Erythroblast (primary cell): Measurements from ENCODE around the gene ARHGDIA.
A peak's percentile ranks its signal among the peaks of the same experiment; 100 is the strongest.

Source experiments
- DNase-seq, 2 experiments: peaks; one replicate each; lab custom pipeline; 2025; lab: John Stamatoyannopoulos, UW
- GATA1 ChIP-seq: IDR thresholded peaks from 2 replicates; pipeline ENCODE4 v1.6.1; 2011; ENCODE audit warnings: low read depth, mild to moderate bottlenecking, control low read depth, low read length, moderate library complexity
- POLR2A ChIP-seq: IDR thresholded peaks from 2 replicates; pipeline ENCODE4 v1.6.1; 2011; ENCODE audit warnings: mild to moderate bottlenecking, low read length

ARHGDIA gene

GRCh38 chr17:81910840-81911276, 39.7 kb upstream of the ARHGDIA start:
- DNase-seq, result peak; percentile 56 to 67
- no peak for TF ChIP-seq POLR2A
- no peak for TF ChIP-seq GATA1

DNA sequence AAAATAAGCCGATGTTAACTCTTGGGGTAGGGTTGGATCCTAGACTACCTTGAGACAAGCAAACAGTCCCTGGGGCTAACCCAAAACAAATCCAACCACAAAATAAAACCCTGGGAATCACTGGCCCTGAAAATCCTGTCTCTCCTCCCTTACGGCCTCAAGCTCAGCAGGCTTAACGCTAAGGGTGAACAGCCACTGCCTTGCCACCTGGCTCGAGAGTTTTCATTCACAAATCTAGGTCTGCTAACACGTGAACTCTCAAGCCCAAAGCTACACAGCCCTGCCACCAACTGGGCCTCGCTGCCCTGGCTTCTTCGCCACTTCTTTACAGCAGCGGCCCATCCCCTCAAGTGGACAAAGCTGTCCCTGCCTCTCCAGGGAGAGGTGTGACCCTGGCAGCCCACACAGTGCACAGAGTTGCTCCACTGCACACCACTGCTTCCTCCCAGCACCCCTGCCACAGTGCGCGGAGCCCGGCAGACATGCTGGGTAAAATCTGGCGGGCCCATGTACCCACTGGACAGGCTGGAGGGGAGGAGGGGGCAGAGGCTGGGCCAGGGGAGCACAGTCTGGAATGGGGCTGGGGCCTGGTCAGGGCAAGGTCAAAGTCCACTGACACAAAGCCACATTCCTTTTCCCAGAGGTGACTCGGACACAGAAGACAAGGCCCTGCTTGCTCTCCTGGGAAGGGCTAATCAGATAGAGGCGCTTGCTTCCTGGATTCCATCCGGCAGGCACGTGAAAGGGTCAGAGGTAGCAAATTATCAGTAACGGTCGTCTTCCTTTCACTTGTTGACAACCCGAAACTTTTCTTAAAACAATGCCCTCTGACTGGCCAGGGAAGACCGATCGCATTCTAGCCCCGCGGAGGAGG, 39.1 kb upstream of the ARHGDIA start:
- no peak for TF ChIP-seq GATA1
- no peak for TF ChIP-seq POLR2A
- peak; percentile 45 to 61 for DNase-seq

- TF ChIP-seq GATA1, result no peak
- no peak for TF ChIP-seq POLR2A
- DNase-seq, result no peak
Measured at GRCh38 chr17:81909231-81909630, 38.1 kb upstream of the ARHGDIA start.

GRCh38 chr17:81908793-81909192, 37.7 kb upstream of the ARHGDIA start:
- TF ChIP-seq POLR2A (no peak), GATA1 (no peak)
- no peak for DNase-seq

DNA sequence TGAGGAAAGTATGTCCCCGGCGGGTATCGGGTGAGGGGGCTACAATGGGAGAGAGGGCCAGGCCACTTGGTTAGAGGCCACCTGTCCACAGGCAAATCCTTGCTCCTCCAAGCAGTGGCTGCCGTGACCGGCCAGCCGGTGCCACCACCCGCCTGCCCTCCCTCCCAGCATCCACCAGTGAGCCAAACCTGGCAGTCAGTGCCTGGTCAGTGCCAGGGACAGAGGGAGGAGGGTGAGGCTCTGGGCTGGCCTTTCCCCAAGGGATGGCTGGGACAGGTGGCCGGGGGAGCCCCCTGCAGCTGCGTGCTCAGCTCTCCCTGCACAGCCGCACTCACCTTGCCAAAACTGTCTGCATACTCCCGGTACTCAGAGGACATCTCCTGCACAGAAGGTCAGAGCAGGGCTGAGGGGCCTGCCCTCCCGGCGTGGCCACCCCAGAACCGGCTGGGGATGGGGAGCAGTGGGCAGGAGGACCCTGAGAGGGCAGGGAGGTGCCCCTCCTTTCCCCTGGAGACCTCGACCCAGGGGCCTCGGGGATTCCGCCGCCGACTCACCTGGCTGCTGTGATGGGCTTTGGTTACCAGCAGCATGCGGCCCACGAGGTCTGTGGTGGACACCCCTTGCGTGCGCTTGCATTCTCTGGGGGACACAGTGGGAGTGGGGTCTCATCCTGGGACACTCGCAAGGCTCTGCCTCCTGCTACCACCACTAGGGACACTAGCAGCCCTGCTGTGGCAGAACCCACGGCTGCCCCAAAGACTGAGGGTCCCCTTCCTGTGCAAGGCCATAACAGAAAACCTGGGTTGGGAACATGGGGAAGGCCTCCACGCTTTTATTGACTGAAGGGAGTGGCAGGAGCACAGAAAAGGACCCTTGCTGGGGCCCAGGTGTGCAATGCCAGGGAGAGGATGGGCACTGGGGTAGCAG, 36.3 kb upstream of the ARHGDIA start:
- TF ChIP-seq GATA1 (no peak), POLR2A (no peak)
- DNase-seq, result no peak

- TF ChIP-seq GATA1, result no peak
- no peak for TF ChIP-seq POLR2A
Measured at GRCh38 chr17:81906476-81907218, 35.5 kb upstream of the ARHGDIA start.

DNA sequence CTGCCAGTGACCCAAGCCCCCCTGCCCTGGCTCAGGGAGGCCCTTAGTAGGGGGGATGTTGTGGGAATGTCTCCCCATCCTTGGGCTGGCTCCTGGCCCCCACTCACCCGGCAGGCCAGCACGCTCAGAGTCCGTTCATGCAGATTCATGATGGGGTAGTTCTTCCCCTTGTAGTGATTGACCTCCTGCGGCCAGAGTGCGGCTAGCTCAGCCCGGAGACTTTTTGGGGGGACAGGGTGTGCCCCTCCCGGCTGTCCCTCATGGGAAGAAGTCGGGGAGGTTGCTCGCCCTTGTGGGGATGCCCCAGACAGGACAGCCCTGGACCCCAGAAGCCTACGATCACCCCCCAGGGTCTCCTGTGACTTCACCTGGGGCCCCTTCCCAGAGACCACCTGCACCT, 34.9 kb upstream of the ARHGDIA start:
- no peak for DNase-seq
- TF ChIP-seq POLR2A (no peak), GATA1 (no peak)

More at GRCh38 chr17:81906476-81907218, 35.5 kb upstream of the ARHGDIA start:
- DNase-seq, result no peak

GRCh38 chr17:81905424-81905875, 34.3 kb upstream of the ARHGDIA start:
- TF ChIP-seq GATA1 (no peak), POLR2A (no peak)
- no peak for DNase-seq

GRCh38 chr17:81904600-81905423, 33.7 kb upstream of the ARHGDIA start:
- no peak for DNase-seq
- TF ChIP-seq POLR2A, result no peak
- TF ChIP-seq GATA1, result no peak

DNA sequence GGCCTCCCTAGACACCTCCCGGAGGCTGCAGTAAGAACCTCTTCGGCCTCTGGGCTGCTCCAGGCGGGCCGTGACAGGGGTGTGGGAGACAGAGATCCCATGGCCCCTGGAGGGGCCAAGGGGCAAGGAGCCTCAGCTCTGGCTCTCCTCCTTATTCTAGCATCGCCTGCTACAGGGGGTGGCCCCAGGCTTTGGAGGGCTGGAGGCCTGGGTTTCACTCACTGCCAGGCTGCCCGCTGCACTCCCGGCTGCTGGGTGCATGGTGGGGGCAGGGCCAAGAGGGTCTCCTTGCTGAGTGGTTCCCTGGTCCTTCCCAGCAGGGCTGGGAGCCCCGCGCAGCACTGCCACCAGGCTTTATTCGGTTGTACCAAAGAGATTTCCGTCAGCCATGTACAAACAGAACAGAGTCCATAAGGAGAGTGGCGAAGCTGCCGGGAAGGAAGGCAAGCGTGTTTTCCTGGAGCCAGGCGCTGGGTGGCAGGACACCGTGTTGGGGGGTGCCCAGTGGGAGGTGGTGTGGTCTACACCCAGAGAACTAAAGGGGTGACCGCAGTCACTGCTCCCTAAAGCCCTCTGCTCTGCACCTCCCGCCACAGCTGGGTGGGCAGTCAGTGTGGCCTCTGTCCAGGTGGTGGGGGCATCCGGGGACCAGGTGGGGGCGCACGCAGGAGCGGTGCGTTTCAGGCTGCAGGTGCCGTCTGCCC, 32.9 kb upstream of the ARHGDIA start:
- DNase-seq, result no peak
- no peak for TF ChIP-seq POLR2A
- no peak for TF ChIP-seq GATA1

DNA sequence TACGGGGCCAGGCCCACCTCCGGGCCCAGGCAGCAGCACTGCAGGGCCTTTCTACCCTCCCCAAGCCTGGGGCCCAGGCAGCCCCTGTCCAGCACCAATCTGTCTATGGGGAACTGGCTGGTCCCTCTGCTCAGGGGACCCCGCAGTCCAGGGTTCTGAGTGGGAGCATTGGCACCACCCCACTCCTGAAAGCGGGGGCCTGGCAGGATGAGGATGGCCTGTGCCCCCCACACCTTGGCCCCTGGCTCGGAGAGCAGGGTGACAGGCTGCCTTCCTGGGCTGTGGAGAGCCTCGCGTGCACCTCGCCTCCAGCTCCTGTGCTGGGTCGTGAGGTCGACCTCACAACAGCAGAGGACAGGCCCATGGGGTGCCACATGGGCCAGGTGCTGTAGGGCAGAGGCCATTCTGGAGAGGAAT, 32.3 kb upstream of the ARHGDIA start:
- DNase-seq, result no peak
- TF ChIP-seq GATA1 (no peak), POLR2A (no peak)

- no peak for TF ChIP-seq POLR2A
- no peak for TF ChIP-seq GATA1
- DNase-seq, result no peak
Measured at GRCh38 chr17:81902653-81903414, 31.7 kb upstream of the ARHGDIA start.
